Large intestine (tissue), 3 donors: ENCODE results near the gene SLC44A2. TPM values are rescaled to one million over a fixed set of nuclear protein-coding genes. Genes with fewer than 3 reads are reported as not detected.
A peak's percentile ranks its signal among the peaks of the same experiment; 100 is the strongest.

Experiments
- DNase-seq, 2 donors: peaks; one replicate each; pipeline versions ENCODE4 v3.0.0 to v3.0.0-alpha.2; 2013
- H3K27ac ChIP-seq: one replicate; pipeline ENCODE4 v1.5.1; 2013; ENCODE audit warnings: low read length
- H3K27me3 ChIP-seq: 2 replicates; pipeline ENCODE4 v1.6.1; 2013; ENCODE audit warnings: low read length; ENCODE audit not compliant: control insufficient read depth, insufficient read depth
- H3K36me3 ChIP-seq: 2 replicates; pipeline ENCODE4 v1.6.1; 2013; ENCODE audit warnings: low read length; ENCODE audit not compliant: control insufficient read depth, insufficient read depth
- H3K4me1 ChIP-seq: one replicate; pipeline ENCODE4 v1.6.1; 2013; ENCODE audit warnings: low read length; ENCODE audit not compliant: control insufficient read depth, insufficient read depth
- H3K4me3 ChIP-seq: one replicate; pipeline ENCODE4 v1.5.1; 2013; ENCODE audit warnings: low read length
- H3K9me3 ChIP-seq: one replicate; pipeline ENCODE4 v1.6.1; 2013; ENCODE audit warnings: mild to moderate bottlenecking, low read depth, low read length, moderate library complexity; ENCODE audit not compliant: control insufficient read depth
- WGBS: methylation state at CpG from one replicate; pipeline ENCODE4 v1.1.5; 2013; ENCODE audit warnings: low lambda C conversion rate; ENCODE audit not compliant: insufficient coverage; 5-methylcytosine and 5-hydroxymethylcytosine counted together
- polyA plus RNA-seq: library from polyadenylated mRNA; unstranded; fragments of 120-200 nt; gene quantifications from one replicate; pipeline ENCODE4 v1.2.1, GENCODE V29; 2013

SLC44A2 gene
- polyA plus RNA-seq, 1 donor = 30.0 TPM

DNA sequence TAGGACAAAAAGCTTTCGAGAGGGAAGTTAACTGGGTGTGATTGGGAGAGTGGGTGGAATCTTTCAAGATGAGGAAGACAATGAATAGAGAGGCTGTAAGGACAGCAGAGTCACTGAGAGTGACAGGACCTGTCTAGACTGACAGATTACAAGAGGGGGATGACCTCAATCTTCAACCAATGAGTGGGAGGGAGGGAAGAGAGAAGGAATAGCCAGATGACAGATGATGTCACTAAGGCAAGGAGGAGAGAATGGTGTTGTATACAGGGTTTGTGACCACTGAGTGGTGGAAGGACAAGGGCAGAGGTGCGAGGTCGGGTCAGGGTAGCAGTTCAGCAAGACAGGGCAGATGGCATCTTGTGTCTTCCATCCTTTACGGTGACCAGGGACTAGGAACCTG, 23.0 kb downstream of the SLC44A2 start:
- Histone ChIP-seq H3K4me3 (no peak overlapping the region), H3K4me1 (peaks cover 14% of the 10 kb centered on the region), H3K36me3 (peaks cover under 1% of the 10 kb centered on the region), H3K27me3 (no peaks in the 10 kb centered on the region), H3K9me3 (no peaks in the 10 kb centered on the region), H3K27ac (no peak overlapping the region)
- WGBS = 80% methylated on average over 1 of the region's 4 CpGs
- no peak for DNase-seq

DNA sequence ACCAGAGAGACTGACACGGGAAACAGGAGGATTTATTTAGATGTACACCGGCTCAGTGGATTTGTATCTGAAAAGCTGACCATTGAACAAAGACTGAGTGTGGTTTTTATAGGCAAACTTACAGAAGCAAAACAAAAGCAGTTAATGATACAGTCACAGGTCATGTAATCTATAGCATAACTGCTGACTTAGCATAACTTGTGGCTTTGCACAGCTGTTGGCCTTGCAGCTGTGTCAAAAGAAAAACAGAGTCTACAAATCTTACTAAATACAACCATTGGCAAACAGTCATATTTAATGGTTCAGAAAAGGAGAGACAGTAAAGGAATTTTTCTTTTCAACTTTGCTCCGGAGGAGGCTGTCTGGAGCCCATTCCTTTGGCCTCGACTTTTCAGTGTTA, 26.5 kb downstream of the SLC44A2 start:
- WGBS = 80% methylated on average over 1 of the region's 4 CpGs
- H3K27ac ChIP-seq = no peak overlapping the region
- DNase-seq = peak in 1 of 2 donors; percentile 31

DNA sequence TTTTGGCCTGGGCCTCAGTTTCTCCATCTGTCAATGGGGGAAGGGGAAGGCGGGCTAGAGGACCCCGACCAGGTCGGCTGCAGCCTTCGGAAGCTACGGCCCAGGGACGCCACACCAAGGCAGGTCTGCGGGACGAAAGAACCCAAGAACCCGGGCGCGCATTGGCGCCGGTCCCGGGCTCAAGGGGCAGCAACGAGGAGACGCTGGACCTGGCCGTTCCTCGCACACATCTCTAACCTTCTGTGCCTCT, 28.1 kb downstream of the SLC44A2 start:
- Histone ChIP-seq H3K36me3 (peaks cover 6% of the 10 kb centered on the region), H3K4me1 (peaks cover 18% of the 10 kb centered on the region), H3K27me3 (no peaks in the 10 kb centered on the region), H3K9me3 (no peaks in the 10 kb centered on the region), H3K4me3 (peak overlapping the region; percentile 93), H3K27ac (peak overlapping the region; percentile 98)
- no CpG with 5 or more reads among the region's 18 CpGs for WGBS
- DNase-seq = no peak

More for the DNA sequence above, 26.5 kb downstream of the SLC44A2 start:
- Histone ChIP-seq H3K36me3 (no peaks in the 10 kb centered on the region), H3K4me3 (no peak overlapping the region), H3K4me1 (peaks cover 14% of the 10 kb centered on the region), H3K9me3 (no peaks in the 10 kb centered on the region), H3K27me3 (no peaks in the 10 kb centered on the region)

- Histone ChIP-seq H3K4me3 (peak within 1 kb of the TSS; percentile 93), H3K36me3 (peaks cover 6% of the 10 kb centered on the region), H3K9me3 (no peaks in the 10 kb centered on the region), H3K4me1 (peaks cover 20% of the 10 kb centered on the region), H3K27ac (peak within 1 kb of the TSS; percentile 98), H3K27me3 (no peaks in the 10 kb centered on the region)
- WGBS = no CpG with 5 or more reads among the region's 91 CpGs
- peak; percentile 100 for DNase-seq
Observed at GRCh38 chr19:10653732-10654609, 28.6 kb downstream of the SLC44A2 start, which contains the start of gene ILF3. ILF3 (plus strand) TSS chr19:10654346; CDS start chr19:10670606, 16,260 bp downstream.

DNA sequence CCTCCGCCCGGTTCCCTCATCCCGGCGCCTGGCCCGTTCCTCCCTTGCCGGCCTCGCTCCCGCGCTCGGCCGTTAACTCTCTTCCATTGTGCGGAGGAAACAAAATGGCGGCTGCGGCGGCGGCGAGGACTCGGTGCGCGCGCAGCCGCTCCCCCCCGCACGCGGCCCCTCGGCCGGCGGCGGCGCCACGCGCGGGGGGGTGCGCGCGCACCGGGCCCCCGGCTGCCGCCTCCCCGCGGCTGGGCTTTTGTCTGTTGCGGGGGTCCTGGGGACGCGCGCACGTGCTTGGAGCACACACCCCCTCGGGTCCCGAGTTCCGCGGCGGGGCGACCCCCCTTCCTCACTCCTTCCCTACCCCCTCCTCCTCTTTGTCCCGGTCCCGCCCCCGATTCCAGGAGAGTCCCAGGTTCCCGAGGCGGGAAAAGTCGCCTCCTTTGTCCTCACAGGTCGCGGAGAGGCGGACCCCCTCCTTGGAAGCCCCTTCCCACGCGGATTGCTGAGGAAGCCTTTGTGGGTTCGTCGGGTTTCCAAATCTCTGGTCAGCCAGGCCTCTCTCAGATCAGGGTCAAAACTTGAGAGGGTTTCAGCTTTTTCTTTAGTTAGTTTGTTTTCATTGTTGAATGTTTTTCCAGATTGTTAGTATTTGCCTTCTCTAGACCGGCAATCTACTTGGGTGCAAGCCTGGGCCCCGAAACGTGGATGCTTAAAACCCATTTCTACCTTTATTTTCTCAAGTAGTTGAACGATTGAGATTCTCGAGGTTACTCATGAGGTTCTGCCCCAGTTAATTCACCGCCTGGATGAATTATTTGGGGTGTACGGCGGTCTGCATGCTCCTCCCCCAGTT, 29.5 kb downstream of the SLC44A2 start:
- H3K36me3 ChIP-seq = peaks cover 6% of the 10 kb centered on the region
- H3K9me3 ChIP-seq = no peaks in the 10 kb centered on the region
- peak; percentile 37 to 65 for DNase-seq
- H3K27me3 ChIP-seq = no peaks in the 10 kb centered on the region
- H3K27ac ChIP-seq = peak overlapping the region; percentile 89
- peak overlapping the region; percentile 93 for H3K4me3 ChIP-seq
- 0% methylated on average over 1 of the region's 73 CpGs for WGBS
- H3K4me1 ChIP-seq = peaks cover 23% of the 10 kb centered on the region

DNA sequence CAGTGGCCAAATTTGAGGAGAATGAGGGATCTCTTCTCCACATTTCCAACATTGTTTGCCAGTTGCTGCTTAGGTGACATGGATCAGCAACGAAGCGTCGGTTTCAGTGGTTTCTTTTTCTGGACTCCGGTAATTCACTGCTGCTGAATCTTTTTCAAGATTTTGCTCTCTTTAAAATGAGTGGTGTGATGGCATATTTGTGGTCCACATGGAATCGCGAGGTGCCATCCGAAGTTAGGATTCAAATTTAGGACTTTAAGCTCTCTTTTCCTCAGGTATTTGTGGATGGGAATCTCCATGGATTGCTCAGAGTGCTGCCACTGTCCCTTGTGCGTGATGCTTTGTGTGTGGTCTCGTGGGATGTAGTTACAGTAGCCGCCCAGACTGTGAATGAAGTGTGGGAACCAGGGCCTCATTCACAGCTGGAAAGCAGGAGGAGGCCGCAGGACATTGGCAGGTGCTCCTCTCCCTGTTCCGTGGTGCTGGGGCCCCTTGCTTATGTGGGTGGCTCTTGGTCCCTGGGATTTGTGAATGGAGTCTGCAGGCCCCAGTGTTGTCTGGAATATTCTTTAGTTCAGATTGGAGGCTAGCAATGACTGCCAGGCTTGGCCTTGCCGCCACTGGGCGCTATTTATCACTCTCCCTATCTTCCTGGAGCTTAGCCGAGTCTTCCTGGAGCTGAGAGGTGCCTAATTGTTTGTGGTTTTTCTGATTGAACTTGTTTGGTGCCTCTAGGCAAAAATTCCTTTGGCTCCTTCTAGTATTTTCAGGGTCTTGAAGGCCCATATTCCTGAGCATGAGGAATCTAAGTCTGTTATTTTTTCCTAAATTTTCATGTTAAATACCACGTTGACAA, 30.3 kb downstream of the SLC44A2 start:
- H3K4me1 ChIP-seq = peaks cover 23% of the 10 kb centered on the region
- DNase-seq = peak; percentile 30 to 52
- WGBS = no CpG with 5 or more reads among the region's 16 CpGs
- no peaks in the 10 kb centered on the region for H3K9me3 ChIP-seq
- H3K27ac ChIP-seq = peak overlapping the region; percentile 65
- H3K27me3 ChIP-seq = no peaks in the 10 kb centered on the region
- peaks cover 10% of the 10 kb centered on the region for H3K36me3 ChIP-seq
- H3K4me3 ChIP-seq = peak overlapping the region; percentile 93

- DNase-seq = no peak
- Histone ChIP-seq H3K27ac (no peak overlapping the region), H3K4me3 (no peak overlapping the region), H3K36me3 (peaks cover 27% of the 10 kb centered on the region), H3K4me1 (peaks cover 16% of the 10 kb centered on the region), H3K27me3 (no peaks in the 10 kb centered on the region), H3K9me3 (no peaks in the 10 kb centered on the region)
- WGBS = no CpG with 5 or more reads among the region's 5 CpGs
Observed at GRCh38 chr19:10660346-10660745, 35.0 kb downstream of the SLC44A2 start.

DNA sequence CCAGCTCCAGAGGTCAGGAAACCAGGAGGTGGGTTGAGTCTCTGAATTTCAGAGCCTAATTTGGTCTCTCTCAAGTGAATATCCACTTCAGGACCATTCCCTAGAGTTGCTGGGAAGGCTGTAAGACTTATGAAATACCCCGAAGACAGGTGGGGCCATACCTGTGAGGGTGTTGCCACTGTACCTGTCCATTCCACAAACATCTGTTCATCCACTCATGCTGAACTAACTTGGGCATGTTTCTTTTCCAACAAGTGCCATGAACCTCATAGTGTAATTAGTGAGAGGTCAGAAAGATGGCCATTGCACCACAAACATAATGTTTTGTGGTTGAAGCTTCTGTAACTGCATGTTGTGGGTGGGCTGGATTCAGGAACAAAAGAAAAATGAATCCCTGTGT, 36.6 kb downstream of the SLC44A2 start:
- H3K27me3 ChIP-seq = no peaks in the 10 kb centered on the region
- DNase-seq = no peak
- H3K9me3 ChIP-seq = no peaks in the 10 kb centered on the region
- H3K27ac ChIP-seq = no peak overlapping the region
- no peak overlapping the region for H3K4me3 ChIP-seq
- peaks cover 33% of the 10 kb centered on the region for H3K36me3 ChIP-seq
- H3K4me1 ChIP-seq = peaks cover 9% of the 10 kb centered on the region
- no CpG with 5 or more reads among the region's 1 CpG for WGBS

DNA sequence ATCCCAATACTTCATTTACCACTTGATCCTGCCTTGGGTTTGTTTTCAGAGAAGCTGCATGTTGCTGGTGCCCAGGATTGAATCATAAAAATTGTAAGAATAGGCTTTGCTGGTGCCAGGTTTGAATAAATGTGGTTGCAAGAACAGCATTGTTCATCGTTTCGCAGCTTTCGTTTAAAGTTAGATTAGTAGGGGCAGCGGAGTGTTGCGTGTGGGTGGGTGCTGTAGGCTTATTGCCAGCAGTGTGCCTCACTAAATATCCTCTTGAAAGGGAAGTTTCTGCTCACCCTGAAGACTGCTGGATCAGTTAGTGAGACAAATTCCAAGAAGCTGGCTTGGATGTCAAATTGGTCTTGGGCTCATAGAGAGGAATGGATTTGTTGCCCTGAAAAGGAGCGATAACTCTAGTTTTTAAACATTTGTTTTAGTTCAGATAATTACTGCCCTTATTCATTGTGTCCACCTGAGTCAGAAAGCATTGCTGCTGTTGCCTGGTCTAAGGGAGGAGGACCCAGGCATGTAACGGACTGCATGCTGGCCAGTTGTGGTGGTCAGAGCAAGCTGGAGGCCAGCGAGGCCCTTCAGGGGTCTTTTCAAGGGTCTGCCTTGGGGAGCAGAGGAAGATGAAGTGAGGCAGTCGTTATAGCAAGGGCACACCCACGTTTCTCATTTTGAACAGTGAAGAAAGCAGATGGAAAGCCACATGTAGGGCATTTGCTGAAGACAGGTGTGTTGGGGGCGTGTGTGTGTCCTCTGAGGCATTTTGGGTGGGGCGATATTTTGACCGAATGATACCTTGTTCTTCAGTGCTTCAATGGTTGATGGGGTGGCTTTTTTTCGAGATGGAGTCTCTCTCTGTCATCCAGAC, 37.3 kb downstream of the SLC44A2 start:
- peaks cover 5% of the 10 kb centered on the region for H3K4me1 ChIP-seq
- WGBS = no CpG with 5 or more reads among the region's 14 CpGs

More for the DNA sequence above, 37.3 kb downstream of the SLC44A2 start:
- Histone ChIP-seq H3K36me3 (peaks cover 33% of the 10 kb centered on the region), H3K27ac (no peak overlapping the region), H3K4me3 (no peak overlapping the region), H3K27me3 (no peaks in the 10 kb centered on the region), H3K9me3 (no peaks in the 10 kb centered on the region)
- DNase-seq = no peak
